Neural cell (in vitro differentiated cells): Measurements from ENCODE around the gene C1QTNF1. TPM values are rescaled to one million over a fixed set of nuclear protein-coding genes. Genes with fewer than 3 reads are reported as not detected.

Experiments
- H2AFZ ChIP-seq: fragments of 200-600, 300-800 bp; sonication (generic), shearing (Covaris generic); 2 replicates; pipeline ENCODE4 v1.6.0; 2014; ENCODE audit warnings: low read depth, mild to moderate bottlenecking, antibody characterized with exemption, low read length, moderate library complexity
- H3F3A ChIP-seq: fragments of 200-600 bp; shearing (Covaris generic); 2 replicates; pipeline ENCODE4 v1.6.1; 2016; ENCODE audit warnings: mild to moderate bottlenecking, moderate library complexity, mixed read lengths, antibody characterized with exemption, low read length; ENCODE audit not compliant: insufficient read depth, poor library complexity, severe bottlenecking
- H3K27ac ChIP-seq: fragments of 200-600, 300-800 bp; sonication (generic), shearing (Covaris generic); 2 replicates; pipeline ENCODE4 v1.5.1; 2014; ENCODE audit warnings: mild to moderate bottlenecking, low read length, moderate library complexity
- H3K27me3 ChIP-seq: fragments of 300-800, 200-600 bp; sonication (generic), shearing (Covaris generic); 2 replicates; pipeline ENCODE4 v1.6.0; 2014; ENCODE audit warnings: mild to moderate bottlenecking, low read depth, low read length, moderate library complexity; ENCODE audit not compliant: insufficient read depth
- H3K36me3 ChIP-seq: fragments of 300-800, 200-600 bp; sonication (generic), shearing (Covaris generic); 2 replicates; pipeline ENCODE4 v1.5.1; 2014; ENCODE audit warnings: mild to moderate bottlenecking, antibody characterized with exemption, low read length, moderate library complexity; ENCODE audit not compliant: insufficient read depth
- H3K4me2 ChIP-seq: fragments of 300-800, 200-600 bp; sonication (generic), shearing (Covaris generic); 2 replicates; pipeline ENCODE4 v1.6.0; 2014; ENCODE audit warnings: mild to moderate bottlenecking, low read length
- H3K4me3 ChIP-seq: fragments of 300-800, 200-600 bp; sonication (generic), shearing (Covaris generic); 2 replicates; pipeline ENCODE4 v1.5.1; 2014; ENCODE audit warnings: mild to moderate bottlenecking, low read length, moderate library complexity
- H3K79me2 ChIP-seq: fragments of 200-600 bp; shearing (Covaris generic); replicated peaks from 2 replicates; pipeline ENCODE4 v1.6.0; 2014; ENCODE audit warnings: mild to moderate bottlenecking, low read length, moderate library complexity; ENCODE audit not compliant: insufficient read depth
- H3K9ac ChIP-seq: fragments of 300-800, 200-600 bp; sonication (generic), shearing (Covaris generic); 2 replicates; pipeline ENCODE4 v1.6.1; 2016; ENCODE audit warnings: mild to moderate bottlenecking, low read length, mixed read lengths
- H3K9me2 ChIP-seq: fragments of 200-600 bp; shearing (Covaris generic); 2 replicates; pipeline ENCODE4 v1.6.1; 2016; ENCODE audit warnings: mild to moderate bottlenecking, low read length, mixed read lengths; ENCODE audit not compliant: insufficient read depth
- H3K9me3 ChIP-seq: fragments of 200-600, 300-800 bp; sonication (generic), shearing (Covaris generic); 2 replicates; pipeline ENCODE4 v1.6.1; 2016; ENCODE audit warnings: mild to moderate bottlenecking, mixed run types, low read length, moderate library complexity, mixed read lengths
- H4K20me1 ChIP-seq: fragments of 200-600 bp; shearing (Covaris generic); 2 replicates; pipeline ENCODE4 v1.6.1; 2016; ENCODE audit warnings: mild to moderate bottlenecking, mixed run types; ENCODE audit not compliant: insufficient read depth
- EP300 ChIP-seq: fragments of 450-650 bp; conservative IDR thresholded peaks from 2 replicates; pipeline ENCODE4 v1.6.1; 2014; ENCODE audit warnings: antibody characterized with exemption, mild to moderate bottlenecking, moderate library complexity; ENCODE audit not compliant: poor library complexity, severe bottlenecking
- EZH2 ChIP-seq: fragments of 200-600, 300-800 bp; shearing (Covaris generic), sonication (generic); IDR thresholded peaks from 2 replicates; pipeline ENCODE4 v1.6.1; 2014; ENCODE audit warnings: antibody characterized with exemption, low read length, borderline replicate concordance, mild to moderate bottlenecking; ENCODE audit not compliant: insufficient read depth, poor library complexity, severe bottlenecking
- MXI1 ChIP-seq: fragments of 450-650 bp; conservative IDR thresholded peaks from 2 replicates; pipeline ENCODE4 v1.6.1; 2014; ENCODE audit warnings: antibody characterized with exemption, mild to moderate bottlenecking; ENCODE audit not compliant: poor library complexity, severe bottlenecking
- POLR2AphosphoS5 ChIP-seq: IDR thresholded peaks from 2 replicates; pipeline ENCODE4 v1.6.1; 2012
- RAD21 ChIP-seq: fragments of 450-650 bp; conservative IDR thresholded peaks from 2 replicates; pipeline ENCODE4 v1.6.1; 2014; ENCODE audit warnings: antibody characterized with exemption, mild to moderate bottlenecking, moderate library complexity
- SMC3 ChIP-seq: fragments of 450-650 bp; conservative IDR thresholded peaks from 2 replicates; pipeline ENCODE4 v1.6.1; 2014; ENCODE audit warnings: antibody characterized with exemption, mild to moderate bottlenecking, moderate library complexity; ENCODE audit not compliant: poor library complexity
- TAF1 ChIP-seq: IDR thresholded peaks from 2 replicates; pipeline ENCODE4 v1.6.1; 2012; ENCODE audit warnings: low read depth
- polyA plus RNA-seq: library from polyadenylated mRNA; depleted of rRNA; stranded (reverse); fragments of >200 nt; gene quantifications from 2 replicates; pipeline ENCODE4 v1.2.3, GENCODE V29; 2014
- TF ChIP-seq, protein P1 (sequence below): fragments of 450-650 bp; IDR thresholded peaks from 2 replicates; pipeline ENCODE4 v1.5.1; 2014; ENCODE audit warnings: antibody characterized with exemption, mild to moderate bottlenecking, moderate library complexity; ENCODE audit not compliant: poor library complexity, severe bottlenecking
- TF ChIP-seq, protein P2 (sequence below): IDR thresholded peaks from 2 replicates; pipeline ENCODE4 v1.6.1; 2012; ENCODE audit warnings: borderline replicate concordance

C1QTNF1 gene
- polyA plus RNA-seq, 1 donor from 2014 or later, result 0.16 TPM

DNA sequence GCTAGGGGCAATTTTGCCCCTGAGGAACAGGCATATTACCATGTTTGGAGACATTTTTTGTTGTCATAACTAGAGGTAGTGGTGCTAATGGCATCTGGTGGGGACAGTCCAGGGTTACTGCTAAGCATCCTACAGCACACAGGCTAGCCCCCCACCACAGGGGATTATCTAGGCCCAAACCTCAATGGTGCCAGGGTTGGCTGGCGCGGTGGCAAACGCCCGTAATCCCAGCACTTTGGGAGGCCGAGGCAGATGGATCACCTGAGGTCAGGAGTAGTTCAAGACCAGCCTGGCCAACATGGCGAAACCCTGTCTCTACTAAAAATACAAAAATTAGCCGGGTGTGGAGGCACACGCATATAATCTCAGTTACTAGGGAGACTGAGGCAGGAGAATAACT, 15.2 kb downstream of the C1QTNF1 start:
- Histone ChIP-seq H3K9me2 (no peaks in the 10 kb centered on the region), H3K79me2 (no peaks in the 10 kb centered on the region), H3K9ac (no peak overlapping the region), H4K20me1 (no peaks in the 10 kb centered on the region), H3K4me3 (no peak overlapping the region), H3K27me3 (no peaks in the 10 kb centered on the region), H3F3A (no peaks in the 10 kb centered on the region), H3K27ac (no peak overlapping the region), H3K4me2 (no peak overlapping the region), H3K9me3 (no peaks in the 10 kb centered on the region), H3K36me3 (no peaks in the 10 kb centered on the region), H2AFZ (no peak overlapping the region)
- TF ChIP-seq, protein P1, sequence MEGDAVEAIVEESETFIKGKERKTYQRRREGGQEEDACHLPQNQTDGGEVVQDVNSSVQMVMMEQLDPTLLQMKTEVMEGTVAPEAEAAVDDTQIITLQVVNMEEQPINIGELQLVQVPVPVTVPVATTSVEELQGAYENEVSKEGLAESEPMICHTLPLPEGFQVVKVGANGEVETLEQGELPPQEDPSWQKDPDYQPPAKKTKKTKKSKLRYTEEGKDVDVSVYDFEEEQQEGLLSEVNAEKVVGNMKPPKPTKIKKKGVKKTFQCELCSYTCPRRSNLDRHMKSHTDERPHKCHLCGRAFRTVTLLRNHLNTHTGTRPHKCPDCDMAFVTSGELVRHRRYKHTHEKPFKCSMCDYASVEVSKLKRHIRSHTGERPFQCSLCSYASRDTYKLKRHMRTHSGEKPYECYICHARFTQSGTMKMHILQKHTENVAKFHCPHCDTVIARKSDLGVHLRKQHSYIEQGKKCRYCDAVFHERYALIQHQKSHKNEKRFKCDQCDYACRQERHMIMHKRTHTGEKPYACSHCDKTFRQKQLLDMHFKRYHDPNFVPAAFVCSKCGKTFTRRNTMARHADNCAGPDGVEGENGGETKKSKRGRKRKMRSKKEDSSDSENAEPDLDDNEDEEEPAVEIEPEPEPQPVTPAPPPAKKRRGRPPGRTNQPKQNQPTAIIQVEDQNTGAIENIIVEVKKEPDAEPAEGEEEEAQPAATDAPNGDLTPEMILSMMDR, result no peak
- TF ChIP-seq EP300 (no peak), RAD21 (no peak), TAF1 (no peak), MXI1 (no peak), EZH2 (no peak), SMC3 (no peak)

DNA sequence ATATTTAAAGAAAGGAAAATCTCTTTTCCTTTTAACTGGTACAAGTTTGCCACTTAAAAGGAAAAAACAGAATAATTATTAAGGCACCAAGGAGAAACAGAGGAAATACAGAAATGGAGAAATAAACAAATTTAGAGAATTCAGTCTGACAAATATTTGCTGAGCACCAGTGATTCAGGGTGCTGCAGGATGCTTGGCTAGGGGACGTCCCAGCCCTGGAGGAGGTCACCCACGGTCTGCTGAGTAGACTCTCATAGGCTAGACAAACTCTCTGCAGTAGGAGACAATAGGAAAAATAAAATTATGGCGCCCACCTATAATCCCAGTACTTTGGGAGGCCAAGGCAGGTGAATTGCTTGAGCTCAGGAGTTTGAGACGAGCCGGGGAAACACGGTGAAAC, 15.9 kb downstream of the C1QTNF1 start:
- Histone ChIP-seq H3K9me3 (no peaks in the 10 kb centered on the region), H3K4me2 (no peak overlapping the region), H3F3A (no peaks in the 10 kb centered on the region), H3K4me3 (no peak overlapping the region), H3K27ac (no peak overlapping the region), H3K36me3 (no peaks in the 10 kb centered on the region), H3K9me2 (no peaks in the 10 kb centered on the region), H2AFZ (no peak overlapping the region), H3K27me3 (no peaks in the 10 kb centered on the region), H3K9ac (no peak overlapping the region), H3K79me2 (no peaks in the 10 kb centered on the region), H4K20me1 (no peaks in the 10 kb centered on the region)
- TF ChIP-seq, protein P1, result no peak
- TF ChIP-seq RAD21, result no peak
- TF ChIP-seq, protein P2, sequence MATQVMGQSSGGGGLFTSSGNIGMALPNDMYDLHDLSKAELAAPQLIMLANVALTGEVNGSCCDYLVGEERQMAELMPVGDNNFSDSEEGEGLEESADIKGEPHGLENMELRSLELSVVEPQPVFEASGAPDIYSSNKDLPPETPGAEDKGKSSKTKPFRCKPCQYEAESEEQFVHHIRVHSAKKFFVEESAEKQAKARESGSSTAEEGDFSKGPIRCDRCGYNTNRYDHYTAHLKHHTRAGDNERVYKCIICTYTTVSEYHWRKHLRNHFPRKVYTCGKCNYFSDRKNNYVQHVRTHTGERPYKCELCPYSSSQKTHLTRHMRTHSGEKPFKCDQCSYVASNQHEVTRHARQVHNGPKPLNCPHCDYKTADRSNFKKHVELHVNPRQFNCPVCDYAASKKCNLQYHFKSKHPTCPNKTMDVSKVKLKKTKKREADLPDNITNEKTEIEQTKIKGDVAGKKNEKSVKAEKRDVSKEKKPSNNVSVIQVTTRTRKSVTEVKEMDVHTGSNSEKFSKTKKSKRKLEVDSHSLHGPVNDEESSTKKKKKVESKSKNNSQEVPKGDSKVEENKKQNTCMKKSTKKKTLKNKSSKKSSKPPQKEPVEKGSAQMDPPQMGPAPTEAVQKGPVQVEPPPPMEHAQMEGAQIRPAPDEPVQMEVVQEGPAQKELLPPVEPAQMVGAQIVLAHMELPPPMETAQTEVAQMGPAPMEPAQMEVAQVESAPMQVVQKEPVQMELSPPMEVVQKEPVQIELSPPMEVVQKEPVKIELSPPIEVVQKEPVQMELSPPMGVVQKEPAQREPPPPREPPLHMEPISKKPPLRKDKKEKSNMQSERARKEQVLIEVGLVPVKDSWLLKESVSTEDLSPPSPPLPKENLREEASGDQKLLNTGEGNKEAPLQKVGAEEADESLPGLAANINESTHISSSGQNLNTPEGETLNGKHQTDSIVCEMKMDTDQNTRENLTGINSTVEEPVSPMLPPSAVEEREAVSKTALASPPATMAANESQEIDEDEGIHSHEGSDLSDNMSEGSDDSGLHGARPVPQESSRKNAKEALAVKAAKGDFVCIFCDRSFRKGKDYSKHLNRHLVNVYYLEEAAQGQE, result no peak
- TF ChIP-seq SMC3, result no peak
- TF ChIP-seq EZH2, result no peak
- TF ChIP-seq POLR2AphosphoS5, result no peak
- TF ChIP-seq TAF1, result no peak
- no peak for TF ChIP-seq MXI1
- TF ChIP-seq EP300, result no peak
